Measurements from ENCODE around the gene PRRT3.
"Not testable (repeated sequence)": the region's sequence is repeated elsewhere in the genome, so short reads cannot be mapped to it uniquely, and the experiment has no call there.

The PRRT3 gene

GRCh38 chr3:9897408-9898372 is 54.5 kb downstream of the PRRT3 start:
- Histone ChIP-seq H3K4me1 (ENCODE audit: control insufficient read depth, insufficient read depth, low read length) (no peaks in the 10 kb centered on the region), H3K27ac (ENCODE audit: low read depth, low read length) (no peak overlapping the region)

GRCh38 chr3:9896755-9897407 is 55.3 kb downstream of the PRRT3 start:
- not testable (repeated sequence) for H3K27ac ChIP-seq (ENCODE audit: low read depth, low read length); H3K4me3 ChIP-seq (ENCODE audit: low read length); H3K9ac ChIP-seq (ENCODE audit: low read length); H3K27me3 ChIP-seq (ENCODE audit: control insufficient read depth, insufficient read depth, low read length); H3K4me1 ChIP-seq (ENCODE audit: control insufficient read depth, insufficient read depth, low read length)
- H3K36me3 ChIP-seq (ENCODE audit: control insufficient read depth, insufficient read depth, low read length), result peaks cover 14% of the 10 kb centered on the region

More at GRCh38 chr3:9897408-9898372, 54.5 kb downstream of the PRRT3 start:
- Histone ChIP-seq H3K27me3 (ENCODE audit: control insufficient read depth, insufficient read depth, low read length) (no peaks in the 10 kb centered on the region), H3K4me3 (ENCODE audit: low read length) (no peak overlapping the region), H3K9ac (ENCODE audit: low read length) (no peak overlapping the region), H3K36me3 (ENCODE audit: control insufficient read depth, insufficient read depth, low read length) (peaks cover 11% of the 10 kb centered on the region)

- not testable (repeated sequence) for H3K27me3 ChIP-seq (ENCODE audit: control insufficient read depth, insufficient read depth, low read length); H3K4me3 ChIP-seq (ENCODE audit: low read length); H3K9ac ChIP-seq (ENCODE audit: low read length); H3K27ac ChIP-seq (ENCODE audit: low read depth, low read length); H3K4me1 ChIP-seq (ENCODE audit: control insufficient read depth, insufficient read depth, low read length)
- H3K36me3 ChIP-seq (ENCODE audit: control insufficient read depth, insufficient read depth, low read length), result peaks cover 14% of the 10 kb centered on the region
Measured at GRCh38 chr3:9895715-9896114, 56.5 kb downstream of the PRRT3 start.

Data from rectal smooth muscle tissue (tissue), 1 donor.